ENCODE data around the gene PKNOX2.

PKNOX2 gene

DNA sequence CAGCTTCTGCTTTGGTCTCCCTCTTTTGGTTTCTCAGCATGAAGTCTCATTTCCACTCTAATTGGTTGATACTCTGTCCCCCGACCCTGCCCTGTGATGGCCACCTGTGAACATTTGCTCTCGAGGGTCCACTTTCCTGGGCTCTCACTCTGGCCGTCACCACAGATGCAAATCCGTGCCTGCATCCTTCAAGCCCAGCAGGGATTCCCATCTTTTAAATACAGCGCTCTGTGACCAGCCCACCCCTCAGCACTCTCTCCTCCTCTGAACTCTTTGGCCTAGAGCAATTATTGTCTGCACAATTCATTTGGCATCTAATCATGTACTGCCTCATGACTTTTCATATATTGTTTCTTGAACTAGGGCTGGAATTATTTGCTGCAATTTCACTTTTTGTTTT is 26.0 kb downstream of the PKNOX2 start:
- Mint-ChIP-seq H3K27me3 (ENCODE audit: low read depth) (peaks cover 36% of the 10 kb centered on the region), H3K9me3 (no peaks in the 10 kb centered on the region), H3K4me3 (no peak overlapping the region), H3K4me1 (ENCODE audit: low read depth) (no peaks in the 10 kb centered on the region), H3K27ac (no peak overlapping the region), H3K36me3 (ENCODE audit: low read depth) (no peaks in the 10 kb centered on the region)
- no peak for DNase-seq (ENCODE audit: low spot score)

DNA sequence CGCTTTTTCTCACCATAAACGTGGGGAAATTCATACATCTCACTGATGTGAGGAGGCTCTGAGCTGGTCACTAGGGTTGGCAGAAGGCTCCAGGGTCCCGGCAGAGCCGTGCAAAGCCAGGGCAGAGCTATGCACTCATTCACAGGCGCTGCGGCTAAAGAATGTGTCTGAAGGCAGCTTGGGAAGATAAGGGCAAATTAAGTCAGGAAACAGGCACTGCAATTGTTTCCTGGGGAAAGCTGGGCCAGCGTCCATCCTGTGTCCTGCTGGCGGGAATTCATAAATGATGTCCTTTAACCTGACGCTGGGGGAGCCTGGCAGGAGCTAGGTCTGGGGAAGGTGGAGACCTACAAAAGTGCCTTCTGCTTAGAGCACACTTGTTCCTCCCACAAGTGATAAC is 27.6 kb downstream of the PKNOX2 start:
- Mint-ChIP-seq H3K4me1 (ENCODE audit: low read depth) (no peaks in the 10 kb centered on the region), H3K4me3 (no peak overlapping the region), H3K36me3 (ENCODE audit: low read depth) (no peaks in the 10 kb centered on the region), H3K27ac (no peak overlapping the region), H3K9me3 (no peaks in the 10 kb centered on the region), H3K27me3 (ENCODE audit: low read depth) (peaks cover 32% of the 10 kb centered on the region)
- no peak for DNase-seq (ENCODE audit: low spot score)

DNA sequence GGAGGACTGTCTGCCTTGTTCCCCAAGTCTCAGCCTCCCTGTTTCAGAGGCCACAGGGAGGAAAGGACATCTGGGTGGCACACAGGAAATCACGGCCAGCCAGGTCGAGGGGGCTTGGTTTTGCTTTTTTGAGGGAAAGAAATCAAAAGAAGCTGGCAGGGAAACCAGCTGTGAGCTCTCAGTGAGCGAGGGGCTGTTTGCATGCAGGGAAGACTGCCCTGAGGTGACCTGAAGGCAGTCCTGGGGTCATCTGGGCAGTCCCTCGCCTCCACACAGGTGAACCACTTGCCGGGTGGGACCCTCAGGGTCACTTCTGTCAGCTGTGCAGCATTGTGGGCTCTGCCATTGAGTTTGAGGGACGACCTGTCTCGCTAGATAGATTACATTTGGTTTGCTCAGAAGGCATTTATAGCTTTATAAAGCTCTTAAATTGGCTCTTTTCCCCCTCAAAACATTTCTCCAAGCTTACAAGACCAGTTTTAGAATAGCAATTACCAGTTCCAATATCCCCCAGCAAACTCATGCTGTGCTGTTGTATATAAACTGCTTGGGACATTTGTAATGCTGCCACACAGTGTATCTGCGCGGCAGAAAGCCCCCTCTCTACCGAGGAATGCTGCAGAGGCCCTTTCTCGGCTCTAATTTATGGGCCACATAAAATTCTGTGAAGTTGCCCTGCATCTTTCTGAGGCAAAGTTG is 28.3 kb downstream of the PKNOX2 start:
- Mint-ChIP-seq H3K27me3 (ENCODE audit: low read depth) (peaks cover 28% of the 10 kb centered on the region), H3K9me3 (no peaks in the 10 kb centered on the region)
- no peak for DNase-seq (ENCODE audit: low spot score)

DNA sequence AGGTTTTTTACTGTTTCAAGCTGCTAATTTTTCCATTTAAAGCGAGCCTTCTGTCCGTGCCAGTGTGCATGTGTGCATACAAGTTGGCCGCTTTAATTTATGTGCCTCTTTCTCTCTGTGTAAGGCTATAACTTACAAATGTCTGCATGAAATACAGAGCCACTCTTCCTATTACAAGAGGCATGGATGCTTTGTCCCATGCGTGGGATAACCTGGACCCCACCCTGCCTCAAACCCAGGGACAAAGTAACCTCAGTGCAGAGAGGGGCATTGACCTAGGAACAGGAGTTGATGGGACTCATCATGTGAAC is 28.8 kb downstream of the PKNOX2 start:
- H3K9me3 Mint-ChIP-seq, result no peaks in the 10 kb centered on the region
- DNase-seq (ENCODE audit: low spot score), result no peak

More for the DNA sequence above, 28.3 kb downstream of the PKNOX2 start:
- no peaks in the 10 kb centered on the region for H3K4me1 Mint-ChIP-seq (ENCODE audit: low read depth)
- no peak overlapping the region for H3K27ac Mint-ChIP-seq
- H3K36me3 Mint-ChIP-seq (ENCODE audit: low read depth), result no peaks in the 10 kb centered on the region
- no peak overlapping the region for H3K4me3 Mint-ChIP-seq

DNA sequence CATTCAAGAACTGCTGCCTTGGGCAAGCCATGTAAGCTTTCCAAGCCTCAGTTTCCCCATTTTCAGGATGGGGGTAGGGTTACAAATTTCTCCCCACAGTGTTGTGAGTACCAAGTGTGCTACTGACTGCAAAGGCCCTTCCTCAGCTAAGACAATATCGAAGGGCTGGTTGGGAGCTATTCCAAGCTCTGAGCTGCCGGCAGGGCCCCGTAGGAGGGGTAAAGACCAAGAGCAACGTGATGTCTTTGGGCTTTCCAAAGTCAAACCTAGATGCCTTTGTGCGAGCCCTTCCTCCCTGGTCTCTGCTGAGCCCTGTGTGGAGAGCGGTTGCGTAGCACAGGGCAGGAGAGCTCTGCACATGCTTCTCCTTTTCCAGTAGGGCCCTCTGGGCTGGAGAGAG is 29.3 kb downstream of the PKNOX2 start:
- H3K4me1 Mint-ChIP-seq (ENCODE audit: low read depth), result no peaks in the 10 kb centered on the region
- H3K36me3 Mint-ChIP-seq (ENCODE audit: low read depth), result no peaks in the 10 kb centered on the region
- DNase-seq (ENCODE audit: low spot score), result no peak
- no peak overlapping the region for H3K4me3 Mint-ChIP-seq
- H3K27me3 Mint-ChIP-seq (ENCODE audit: low read depth), result peaks cover 27% of the 10 kb centered on the region
- no peak overlapping the region for H3K27ac Mint-ChIP-seq
- H3K9me3 Mint-ChIP-seq, result no peaks in the 10 kb centered on the region

More for the DNA sequence above, 28.8 kb downstream of the PKNOX2 start:
- H3K36me3 Mint-ChIP-seq (ENCODE audit: low read depth), result no peaks in the 10 kb centered on the region
- no peak overlapping the region for H3K4me3 Mint-ChIP-seq
- H3K4me1 Mint-ChIP-seq (ENCODE audit: low read depth), result no peaks in the 10 kb centered on the region
- H3K27me3 Mint-ChIP-seq (ENCODE audit: low read depth), result peaks cover 28% of the 10 kb centered on the region
- H3K27ac Mint-ChIP-seq, result no peak overlapping the region

DNA sequence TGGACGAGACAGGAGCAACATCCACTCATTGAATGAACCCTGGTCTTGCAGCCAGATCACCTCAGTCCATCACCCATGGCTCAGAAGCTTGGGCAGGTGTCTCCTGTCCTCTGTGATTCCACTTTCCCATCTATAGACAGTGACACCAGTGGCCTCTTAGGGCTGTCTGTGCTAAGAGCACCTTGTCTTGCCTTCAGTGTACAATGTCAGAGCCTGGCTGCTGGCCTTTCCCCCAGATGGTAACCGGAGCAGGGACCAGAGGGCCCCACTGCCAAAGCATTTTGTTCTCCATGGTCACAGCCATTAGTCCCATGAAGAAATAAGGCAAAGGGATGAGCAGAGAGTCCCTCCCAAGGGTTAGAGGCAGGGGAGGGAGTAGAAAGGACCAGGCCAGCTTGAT is 35.4 kb downstream of the PKNOX2 start:
- no peaks in the 10 kb centered on the region for H3K36me3 Mint-ChIP-seq (ENCODE audit: low read depth)
- no peak overlapping the region for H3K4me3 Mint-ChIP-seq
- H3K4me1 Mint-ChIP-seq (ENCODE audit: low read depth), result no peaks in the 10 kb centered on the region
- DNase-seq (ENCODE audit: low spot score), result no peak
- H3K27me3 Mint-ChIP-seq (ENCODE audit: low read depth), result no peaks in the 10 kb centered on the region
- no peaks in the 10 kb centered on the region for H3K9me3 Mint-ChIP-seq
- no peak overlapping the region for H3K27ac Mint-ChIP-seq

DNA sequence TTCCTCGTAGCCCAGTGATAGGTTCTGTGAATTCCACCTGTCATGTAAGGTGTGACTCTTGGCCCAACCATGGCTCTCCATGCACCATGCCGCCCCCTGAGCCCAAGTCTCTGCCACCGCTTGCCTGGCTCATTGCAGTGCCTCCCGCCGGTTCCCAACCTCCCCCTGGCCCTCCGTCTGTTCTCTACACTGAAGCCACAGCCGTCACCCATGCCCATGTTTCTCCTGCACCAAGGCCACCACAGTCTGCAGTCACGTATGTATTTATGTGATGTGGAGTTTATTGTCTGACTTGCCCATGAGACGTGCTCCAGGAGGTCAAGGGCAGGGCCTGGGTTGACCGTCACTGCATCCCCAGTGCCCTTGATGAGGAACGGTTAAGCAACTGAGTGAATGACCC is 35.9 kb downstream of the PKNOX2 start:
- Mint-ChIP-seq H3K4me3 (no peak overlapping the region), H3K27me3 (ENCODE audit: low read depth) (no peaks in the 10 kb centered on the region), H3K4me1 (ENCODE audit: low read depth) (no peaks in the 10 kb centered on the region), H3K27ac (no peak overlapping the region), H3K9me3 (no peaks in the 10 kb centered on the region), H3K36me3 (ENCODE audit: low read depth) (no peaks in the 10 kb centered on the region)
- no peak for DNase-seq (ENCODE audit: low spot score)

DNA sequence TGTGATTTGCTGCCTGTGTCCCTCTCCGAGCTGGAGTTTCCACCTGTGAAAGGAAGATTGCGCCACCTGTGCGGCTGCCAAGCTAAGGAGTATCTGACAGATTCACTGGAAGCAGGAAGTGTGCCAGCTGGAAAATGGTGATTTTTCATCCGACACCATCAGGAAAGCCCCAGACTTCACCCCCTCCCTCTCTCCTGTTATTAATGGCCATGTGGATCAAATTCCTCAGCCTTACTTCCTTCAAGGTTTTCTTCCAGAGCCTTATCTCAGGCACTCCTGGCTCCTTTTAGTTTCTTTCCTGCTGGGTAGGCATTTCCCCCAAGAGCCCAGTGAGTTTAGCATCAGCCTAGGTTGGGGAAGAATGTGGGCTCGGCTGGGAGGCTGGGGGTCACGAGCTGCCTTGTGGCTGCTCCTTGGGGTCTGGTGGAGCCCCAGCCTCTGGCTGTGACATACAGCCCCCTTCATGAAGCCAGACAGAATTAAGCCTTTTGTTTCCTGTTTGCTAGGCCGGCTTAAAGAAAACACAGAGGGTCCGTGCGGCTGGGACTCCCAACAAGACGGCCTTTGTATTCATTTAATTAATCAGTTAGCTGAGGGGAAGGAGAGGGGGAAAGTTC is 37.1 kb downstream of the PKNOX2 start:
- Mint-ChIP-seq H3K27me3 (ENCODE audit: low read depth) (no peaks in the 10 kb centered on the region), H3K4me1 (ENCODE audit: low read depth) (no peaks in the 10 kb centered on the region), H3K9me3 (no peaks in the 10 kb centered on the region), H3K4me3 (no peak overlapping the region), H3K36me3 (ENCODE audit: low read depth) (no peaks in the 10 kb centered on the region), H3K27ac (no peak overlapping the region)
- DNase-seq (ENCODE audit: low spot score), result no peak

DNA sequence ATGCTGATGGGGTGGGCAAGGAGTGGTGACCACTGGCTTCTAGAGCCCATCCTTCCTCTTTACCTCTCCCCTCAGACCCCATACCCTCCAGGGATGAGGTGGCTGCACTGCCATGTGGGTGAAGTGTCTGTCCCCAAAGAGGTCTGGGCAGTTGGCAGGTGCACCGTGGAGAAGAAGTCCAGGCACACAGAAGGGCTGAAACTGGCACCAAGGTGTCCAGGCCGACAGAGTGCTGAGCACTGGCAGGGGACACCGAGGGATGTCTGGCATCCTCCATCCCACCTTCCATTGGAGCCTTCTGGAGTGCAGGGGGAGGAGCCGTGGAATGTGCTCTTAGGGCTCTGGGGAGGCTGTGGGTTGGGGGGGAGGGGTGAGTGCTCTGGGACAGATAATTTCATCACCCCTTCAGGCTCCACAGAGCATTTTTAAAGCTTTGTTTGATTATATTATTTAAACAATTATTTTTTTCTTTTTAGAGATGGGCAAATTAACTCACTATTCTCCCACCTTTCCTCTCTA is 37.9 kb downstream of the PKNOX2 start:
- H3K27me3 Mint-ChIP-seq (ENCODE audit: low read depth), result no peaks in the 10 kb centered on the region

DNA sequence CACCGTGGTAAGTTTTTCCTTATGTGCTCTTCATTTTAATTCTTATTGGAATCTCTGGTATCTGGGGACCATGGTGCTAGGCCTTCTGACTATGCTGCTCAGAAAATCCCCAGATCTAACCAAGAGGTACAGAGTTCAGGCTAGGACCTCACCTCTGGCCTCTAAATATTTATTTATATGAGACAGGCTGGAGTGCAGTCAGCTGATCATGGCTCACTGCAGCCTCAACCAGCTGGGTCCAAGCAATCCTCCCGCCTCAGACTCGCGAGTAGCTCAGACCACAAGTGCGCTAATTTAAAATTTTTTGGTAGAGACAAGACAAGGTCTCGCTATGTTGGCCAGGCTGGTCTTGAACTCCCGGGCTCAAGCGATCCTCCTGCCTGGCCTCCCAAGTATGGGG is 38.4 kb downstream of the PKNOX2 start:
- Mint-ChIP-seq H3K4me3 (no peak overlapping the region), H3K27ac (no peak overlapping the region), H3K27me3 (ENCODE audit: low read depth) (no peaks in the 10 kb centered on the region), H3K4me1 (ENCODE audit: low read depth) (no peaks in the 10 kb centered on the region), H3K36me3 (ENCODE audit: low read depth) (no peaks in the 10 kb centered on the region), H3K9me3 (no peaks in the 10 kb centered on the region)
- DNase-seq (ENCODE audit: low spot score), result no peak

More for the DNA sequence above, 37.9 kb downstream of the PKNOX2 start:
- Mint-ChIP-seq H3K4me3 (no peak overlapping the region), H3K4me1 (ENCODE audit: low read depth) (no peaks in the 10 kb centered on the region), H3K9me3 (no peaks in the 10 kb centered on the region), H3K36me3 (ENCODE audit: low read depth) (no peaks in the 10 kb centered on the region), H3K27ac (no peak overlapping the region)
- no peak for DNase-seq (ENCODE audit: low spot score)

DNA sequence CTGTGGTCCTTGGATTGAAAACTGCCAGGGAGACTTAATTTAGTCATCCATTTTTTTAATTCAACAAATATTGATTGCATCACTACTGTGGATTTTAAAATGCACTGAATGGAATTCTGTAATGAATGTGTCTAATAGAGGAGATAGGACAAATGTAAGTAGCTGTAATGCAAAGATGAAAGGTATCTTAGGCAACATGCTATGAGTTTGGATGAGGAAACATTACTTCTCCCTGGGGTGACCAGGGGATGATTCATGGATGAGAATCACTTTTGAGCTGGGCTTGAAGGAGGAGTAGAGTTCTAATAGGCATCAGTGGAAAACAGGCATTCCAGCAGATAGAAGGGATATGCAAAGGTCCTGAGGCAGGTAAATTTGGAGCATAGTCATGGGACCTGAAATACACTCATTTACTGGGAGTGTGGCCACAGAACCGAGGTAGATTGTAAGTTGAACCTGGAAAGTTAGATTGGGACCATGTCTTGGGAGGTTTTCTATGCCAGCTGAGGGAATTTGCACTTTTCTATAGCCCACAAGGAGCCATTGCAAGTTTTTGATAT is 43.4 kb downstream of the PKNOX2 start:
- Mint-ChIP-seq H3K4me1 (ENCODE audit: low read depth) (no peaks in the 10 kb centered on the region), H3K9me3 (no peaks in the 10 kb centered on the region), H3K27ac (no peak overlapping the region), H3K4me3 (no peak overlapping the region), H3K36me3 (ENCODE audit: low read depth) (no peaks in the 10 kb centered on the region), H3K27me3 (ENCODE audit: low read depth) (peaks cover 2% of the 10 kb centered on the region)
- no peak for DNase-seq (ENCODE audit: low spot score)

DNA sequence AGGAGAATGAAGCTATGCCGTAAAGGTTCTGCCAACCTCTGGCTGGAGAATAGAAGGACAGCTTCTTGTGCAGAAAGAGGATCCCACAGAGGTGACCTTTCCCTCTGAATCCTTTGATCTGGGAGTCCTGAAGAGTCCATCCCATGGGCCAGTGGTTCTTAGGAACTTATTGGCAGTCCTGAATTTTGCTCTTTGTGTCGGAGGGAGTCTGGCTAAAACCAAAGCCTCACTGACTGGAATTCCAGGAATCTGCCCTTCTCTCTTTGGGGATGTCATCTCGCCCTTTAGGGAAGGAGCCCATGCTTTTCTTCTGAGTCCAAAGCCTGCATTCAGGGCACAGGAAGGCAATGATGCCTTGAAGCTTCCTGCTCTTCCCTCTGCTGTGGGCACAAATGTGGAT is 45.5 kb downstream of the PKNOX2 start:
- no peak for DNase-seq (ENCODE audit: low spot score)
- Mint-ChIP-seq H3K27me3 (ENCODE audit: low read depth) (peaks cover 6% of the 10 kb centered on the region), H3K4me3 (no peak overlapping the region), H3K36me3 (ENCODE audit: low read depth) (no peaks in the 10 kb centered on the region), H3K4me1 (ENCODE audit: low read depth) (no peaks in the 10 kb centered on the region), H3K27ac (no peak overlapping the region), H3K9me3 (no peaks in the 10 kb centered on the region)

DNA sequence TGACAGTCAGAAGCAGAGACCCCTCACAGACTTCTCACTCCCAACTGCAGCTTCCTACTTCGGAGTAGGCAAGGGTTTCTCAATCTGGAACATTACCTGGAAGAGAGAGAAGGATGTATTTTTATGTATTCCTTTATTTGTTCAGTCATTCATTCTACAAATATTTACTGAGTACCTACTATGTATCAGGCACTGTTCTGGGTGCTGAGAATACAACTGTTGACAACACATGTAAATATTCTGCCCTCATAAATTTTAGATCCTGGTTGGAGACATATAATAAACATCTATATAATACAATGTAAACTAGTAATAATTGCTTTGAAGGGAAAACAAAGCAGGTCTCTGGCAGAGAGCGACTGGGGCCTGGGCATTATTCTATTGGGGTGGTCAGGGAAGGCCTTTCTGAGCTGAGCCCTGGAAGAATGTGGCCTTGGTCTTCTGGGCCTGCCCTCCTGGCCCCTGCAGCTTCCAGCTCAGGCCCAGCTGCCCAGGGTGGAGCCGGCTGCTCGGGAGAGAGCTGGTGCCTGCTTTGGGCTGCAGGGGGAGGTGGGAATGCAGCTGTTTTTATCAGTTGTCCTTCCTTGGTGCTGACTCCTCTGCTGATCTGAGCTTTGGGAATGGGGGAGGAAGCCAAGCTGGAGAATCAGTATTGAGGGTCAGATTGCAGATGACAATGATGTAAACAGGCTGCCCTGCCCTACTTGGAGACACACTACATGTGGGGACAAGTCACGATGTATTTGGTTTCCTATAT is 46.8 kb downstream of the PKNOX2 start:
- Mint-ChIP-seq H3K27me3 (ENCODE audit: low read depth) (peaks cover 6% of the 10 kb centered on the region), H3K27ac (no peak overlapping the region), H3K4me1 (ENCODE audit: low read depth) (no peaks in the 10 kb centered on the region), H3K36me3 (ENCODE audit: low read depth) (no peaks in the 10 kb centered on the region), H3K9me3 (no peaks in the 10 kb centered on the region), H3K4me3 (no peak overlapping the region)
- DNase-seq (ENCODE audit: low spot score), result no peak

DNA sequence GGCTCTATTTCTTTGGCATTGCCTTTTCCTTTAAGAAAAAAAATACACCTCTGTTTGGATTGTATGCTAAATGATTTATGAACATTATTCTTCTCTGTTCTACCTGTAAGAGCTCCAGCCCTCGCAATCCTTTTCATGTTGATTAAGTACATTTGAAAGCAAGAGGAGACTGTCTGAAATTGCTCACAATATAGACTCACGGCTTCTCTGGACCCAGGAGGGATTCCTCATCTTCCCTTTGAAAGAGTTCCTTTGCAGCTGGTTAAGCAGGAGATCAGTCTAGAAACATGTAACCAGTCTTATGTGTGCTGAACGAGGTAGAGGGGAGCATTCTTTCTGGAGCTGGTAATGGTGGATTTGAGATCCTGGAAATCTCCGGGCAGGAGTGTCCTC is 47.4 kb downstream of the PKNOX2 start:
- no peak overlapping the region for H3K27ac Mint-ChIP-seq
- no peaks in the 10 kb centered on the region for H3K36me3 Mint-ChIP-seq (ENCODE audit: low read depth)
- no peak overlapping the region for H3K4me3 Mint-ChIP-seq
- DNase-seq (ENCODE audit: low spot score), result no peak
- H3K9me3 Mint-ChIP-seq, result no peaks in the 10 kb centered on the region
- no peaks in the 10 kb centered on the region for H3K4me1 Mint-ChIP-seq (ENCODE audit: low read depth)
- peaks cover 6% of the 10 kb centered on the region for H3K27me3 Mint-ChIP-seq (ENCODE audit: low read depth)

Measured in T-helper 2 cell treated with Interferon-gamma antibody and Interleukin-4, amounts not matched to agents 5 μg/mL and 100 μg/mL, for 36 hours (primary cell).